Vagina (tissue), 2 donors: ENCODE data around the gene PARVA. TPM values are rescaled to one million over a fixed set of nuclear protein-coding genes. Genes with fewer than 3 reads are reported as not detected.

Experiments used
- DNase-seq, 2 donors: peaks; one replicate each; pipeline ENCODE4 v3.0.0-alpha.2; 2017; ENCODE audit errors: extremely low spot score in 2 of 2
- H3K27ac ChIP-seq: fragments of 200-600 bp; sonication (generic); one replicate; pipeline ENCODE4 v1.5.1; 2019
- H3K27me3 ChIP-seq: fragments of 200-600 bp; sonication (generic); one replicate; pipeline ENCODE4 v1.5.1; 2019
- H3K36me3 ChIP-seq, 2 donors: fragments of 200-600 bp; sonication (generic); one replicate each; pipeline ENCODE4 v1.5.1; 2017 to 2019
- H3K4me1 ChIP-seq: fragments of 200-600 bp; sonication (generic); one replicate; pipeline ENCODE4 v1.5.1; 2019
- H3K4me3 ChIP-seq, 2 donors: fragments of 200-600 bp; sonication (generic); 1 replicate in 1 of 2; 2 replicates in 1 of 2; pipeline ENCODE4 v1.5.1; 2016 to 2019
- H3K9me3 ChIP-seq: fragments of 200-600 bp; sonication (generic); one replicate; pipeline ENCODE4 v1.5.1; 2019
- CTCF ChIP-seq, 3 experiments: fragments of 450-650 bp in 2 of 3; fragments of 200-600 bp in 1 of 3; sonication (generic) in 1 of 3; IDR thresholded peaks; one replicate each; pipeline ENCODE4 v1.5.1; 2017 to 2019; ENCODE audit warnings: antibody characterized with exemption in 3 of 3, mild to moderate bottlenecking in 2 of 3, moderate library complexity in 2 of 3
- POLR2A ChIP-seq, 2 donors: fragments of 450-650 bp; IDR thresholded peaks; one replicate each; pipeline ENCODE4 v1.6.1; 2017; ENCODE audit warnings: antibody characterized with exemption in 2 of 2, mild to moderate bottlenecking in 2 of 2, moderate library complexity in 2 of 2
- POLR2AphosphoS5 ChIP-seq, 2 donors: sonication (generic); formaldehyde crosslinking; IDR thresholded peaks; one replicate each; pipeline ENCODE4 v1.9.0; 2017; ENCODE audit warnings: antibody characterized with exemption in 2 of 2, mild to moderate bottlenecking in 2 of 2, low read depth in 1 of 2; ENCODE audit not compliant: insufficient read depth in 1 of 2
- intact Hi-C: fragments of 100-400 bp; cut with DNase I; formaldehyde crosslinking; loops from one replicate; pipeline ENCODE4 v1.15.1; 2023
- total RNA-seq: library from RNA; depleted of rRNA; stranded (reverse); fragments of >200 nt; gene quantifications from one replicate; pipeline ENCODE4 v1.2.3, GENCODE V29; 2016

The PARVA gene
- total RNA-seq, 1 donor from 2014 or later = 51.1 TPM

- Histone ChIP-seq H3K36me3 (no peaks in the 10 kb centered on the region), H3K27ac (no peak overlapping the region), H3K9me3 (no peaks in the 10 kb centered on the region), H3K27me3 (no peaks in the 10 kb centered on the region), H3K4me1 (peaks cover 60% of the 10 kb centered on the region), H3K4me3 (no peak overlapping the region)
- intact Hi-C loops = no loop called here
- DNase-seq = no peak
- TF ChIP-seq POLR2AphosphoS5 (IDR thresholded peaks at IDR 0.05; ENCODE audit: insufficient read depth in 1 of 2, low read depth in 1 of 2) (no peak), CTCF (IDR thresholded peaks at IDR 0.05) (no peak), POLR2A (IDR thresholded peaks at IDR 0.05) (no peak)
Measured at GRCh38 chr11:12456651-12457579, 79.5 kb downstream of the PARVA start.

DNA sequence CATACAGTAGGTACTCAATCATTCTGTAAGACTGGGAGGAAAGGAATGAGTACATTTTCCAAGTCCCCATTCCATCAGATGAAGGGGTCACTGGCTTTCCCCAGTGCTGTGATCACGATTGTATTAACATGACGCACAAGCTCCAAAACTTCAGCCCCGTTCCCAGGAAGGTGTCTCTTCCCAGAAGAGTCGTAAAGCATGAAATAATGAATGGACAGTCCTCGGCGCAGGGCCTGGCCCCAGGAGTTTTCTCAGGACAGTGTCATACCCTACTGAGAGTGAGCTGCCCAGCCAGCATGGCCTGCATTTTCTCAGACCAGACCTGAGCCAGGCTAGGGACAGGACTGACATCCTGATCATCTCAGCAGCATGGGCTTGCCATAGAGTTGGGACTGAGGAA is 80.7 kb downstream of the PARVA start:
- intact Hi-C loops = no loop called here
- Histone ChIP-seq H3K27ac (no peak overlapping the region), H3K9me3 (no peaks in the 10 kb centered on the region), H3K4me3 (no peak overlapping the region), H3K36me3 (no peaks in the 10 kb centered on the region), H3K27me3 (no peaks in the 10 kb centered on the region), H3K4me1 (peaks cover 60% of the 10 kb centered on the region)
- TF ChIP-seq POLR2AphosphoS5 (IDR thresholded peaks at IDR 0.05; ENCODE audit: insufficient read depth in 1 of 2, low read depth in 1 of 2) (no peak), POLR2A (IDR thresholded peaks at IDR 0.05) (no peak), CTCF (IDR thresholded peaks at IDR 0.05) (no peak)
- DNase-seq = no peak

DNA sequence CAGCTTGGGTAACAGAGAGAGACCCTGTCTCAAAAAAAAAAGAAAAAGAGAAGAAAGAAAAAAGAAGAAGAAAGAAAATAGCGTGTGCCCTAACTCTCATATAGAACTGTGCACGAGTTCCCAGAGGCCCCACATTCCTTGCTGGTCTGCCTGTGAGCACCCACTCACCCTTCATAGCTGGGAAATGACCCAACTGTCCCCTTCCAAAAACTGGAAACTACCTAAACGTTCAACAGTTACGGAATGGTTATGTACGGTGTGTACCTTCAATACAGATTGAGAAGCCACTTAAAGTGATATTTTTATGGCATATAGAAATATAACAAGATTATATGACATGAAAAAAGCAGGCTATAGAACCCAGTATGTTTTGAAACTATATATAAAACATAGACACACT is 82.0 kb downstream of the PARVA start:
- peaks cover 58% of the 10 kb centered on the region for H3K4me1 ChIP-seq

GRCh38 chr11:12459865-12460444 is 82.6 kb downstream of the PARVA start:
- Histone ChIP-seq H3K27me3 (no peaks in the 10 kb centered on the region), H3K4me1 (peaks cover 52% of the 10 kb centered on the region), H3K9me3 (peaks cover 3% of the 10 kb centered on the region), H3K27ac (no peak overlapping the region), H3K36me3 (no peaks in the 10 kb centered on the region), H3K4me3 (no peak overlapping the region)
- TF ChIP-seq POLR2A (IDR thresholded peaks at IDR 0.05) = no peak
- DNase-seq = no peak
- intact Hi-C loops = no loop called here

More for the DNA sequence above, 82.0 kb downstream of the PARVA start:
- Histone ChIP-seq H3K27me3 (no peaks in the 10 kb centered on the region), H3K4me3 (no peak overlapping the region), H3K9me3 (peaks cover 2% of the 10 kb centered on the region), H3K27ac (no peak overlapping the region), H3K36me3 (no peaks in the 10 kb centered on the region)
- TF ChIP-seq POLR2A (IDR thresholded peaks at IDR 0.05) = no peak
- no peak for TF ChIP-seq CTCF (IDR thresholded peaks at IDR 0.05)
- TF ChIP-seq POLR2AphosphoS5 (IDR thresholded peaks at IDR 0.05; ENCODE audit: insufficient read depth in 1 of 2, low read depth in 1 of 2) = no peak
- intact Hi-C loops = no loop called here
- DNase-seq = peak in 1 of 2 donors; percentile 29

DNA sequence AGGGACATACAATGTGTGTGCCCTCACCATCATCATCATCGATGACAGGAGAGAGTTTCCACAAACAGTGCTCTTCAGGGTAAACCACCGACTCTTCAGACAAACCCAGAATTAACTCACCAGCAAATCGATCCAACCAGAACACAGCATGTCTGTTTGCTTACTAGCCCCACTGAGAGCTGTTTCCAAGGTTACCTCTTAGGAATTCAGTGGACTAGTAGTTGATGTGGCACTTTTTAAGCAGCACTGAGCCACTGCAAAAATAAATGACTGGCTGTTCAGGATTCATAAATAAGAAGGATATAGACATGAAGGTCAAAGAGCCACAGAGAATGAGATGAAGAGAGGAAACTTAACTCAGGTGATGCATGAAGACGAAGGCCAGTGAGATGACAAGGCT is 83.1 kb downstream of the PARVA start:
- Histone ChIP-seq H3K27me3 (no peaks in the 10 kb centered on the region), H3K4me3 (no peak overlapping the region), H3K9me3 (peaks cover 3% of the 10 kb centered on the region), H3K4me1 (peaks cover 49% of the 10 kb centered on the region), H3K27ac (no peak overlapping the region), H3K36me3 (no peaks in the 10 kb centered on the region)
- DNase-seq = no peak
- no peak for TF ChIP-seq POLR2A (IDR thresholded peaks at IDR 0.05)
- TF ChIP-seq CTCF (IDR thresholded peaks at IDR 0.05) = no peak
- no peak for TF ChIP-seq POLR2AphosphoS5 (IDR thresholded peaks at IDR 0.05; ENCODE audit: insufficient read depth in 1 of 2, low read depth in 1 of 2)
- intact Hi-C loops = no loop called here
